ENCODE results near the gene SPACA6. TPM values are rescaled to one million over a fixed set of nuclear protein-coding genes. Genes with fewer than 3 reads are reported as not detected.
A peak's percentile ranks its signal among the peaks of the same experiment; 100 is the strongest.

The SPACA6 gene
- polyA plus RNA-seq, 1 donor (not counting 4 experiments of a cell fraction or from before 2014, with no cell fraction given): 4.3 TPM

- no peaks in the 10 kb centered on the region for H4K20me1 ChIP-seq (ENCODE audit: control insufficient read depth, extremely low read depth, insufficient read depth, low read length)
- H3K9ac ChIP-seq (ENCODE audit: control insufficient read depth, extremely low read depth, insufficient read depth, low read length): no peak overlapping the region
- H3K9me3 ChIP-seq (ENCODE audit: control insufficient read depth, low read depth, low read length): no peaks in the 10 kb centered on the region
- dilution Hi-C loops (cut with MboI; ENCODE audit: extremely low pct_ligation_motif_present, low sequenced_read_pairs): no loop called here
- no peak overlapping the region for H3K4me3 ChIP-seq (ENCODE audit: control insufficient read depth in 2 of 3, extremely low read depth in 1 of 3, insufficient read depth in 2 of 3, low read depth in 1 of 3, low read length in 3 of 3)
- no peaks in the 10 kb centered on the region for H3K36me3 ChIP-seq (ENCODE audit: control insufficient read depth in 2 of 2, extremely low read depth in 1 of 2, insufficient read depth in 2 of 2, low read length in 2 of 2)
- H3K9me1 ChIP-seq (ENCODE audit: control insufficient read depth, extremely low read depth, insufficient read depth, low read length): no peaks in the 10 kb centered on the region
- H3K4me1 ChIP-seq (ENCODE audit: control insufficient read depth, extremely low read depth, insufficient read depth, low read length): peaks cover 4% of the 10 kb centered on the region
- H3K27me3 ChIP-seq (ENCODE audit: control insufficient read depth, extremely low read depth, insufficient read depth, low read length): no peaks in the 10 kb centered on the region
- H3K4me2 ChIP-seq (ENCODE audit: control insufficient read depth, extremely low read depth, insufficient read depth, low read depth, low read length): no peak overlapping the region
- no peak overlapping the region for H3K27ac ChIP-seq (ENCODE audit: control insufficient read depth, insufficient read depth, low read length)
- H3K79me2 ChIP-seq (ENCODE audit: control insufficient read depth, insufficient read depth, low read length): peaks cover 13% of the 10 kb centered on the region
- FAIRE-seq: peak; percentile 63
- no peak overlapping the region for H2AFZ ChIP-seq (ENCODE audit: control insufficient read depth, low read length)
- no peak for TF ChIP-seq EZH2 (IDR thresholded peaks at IDR 0.05; ENCODE audit: low read length)
- TF ChIP-seq, protein P1, sequence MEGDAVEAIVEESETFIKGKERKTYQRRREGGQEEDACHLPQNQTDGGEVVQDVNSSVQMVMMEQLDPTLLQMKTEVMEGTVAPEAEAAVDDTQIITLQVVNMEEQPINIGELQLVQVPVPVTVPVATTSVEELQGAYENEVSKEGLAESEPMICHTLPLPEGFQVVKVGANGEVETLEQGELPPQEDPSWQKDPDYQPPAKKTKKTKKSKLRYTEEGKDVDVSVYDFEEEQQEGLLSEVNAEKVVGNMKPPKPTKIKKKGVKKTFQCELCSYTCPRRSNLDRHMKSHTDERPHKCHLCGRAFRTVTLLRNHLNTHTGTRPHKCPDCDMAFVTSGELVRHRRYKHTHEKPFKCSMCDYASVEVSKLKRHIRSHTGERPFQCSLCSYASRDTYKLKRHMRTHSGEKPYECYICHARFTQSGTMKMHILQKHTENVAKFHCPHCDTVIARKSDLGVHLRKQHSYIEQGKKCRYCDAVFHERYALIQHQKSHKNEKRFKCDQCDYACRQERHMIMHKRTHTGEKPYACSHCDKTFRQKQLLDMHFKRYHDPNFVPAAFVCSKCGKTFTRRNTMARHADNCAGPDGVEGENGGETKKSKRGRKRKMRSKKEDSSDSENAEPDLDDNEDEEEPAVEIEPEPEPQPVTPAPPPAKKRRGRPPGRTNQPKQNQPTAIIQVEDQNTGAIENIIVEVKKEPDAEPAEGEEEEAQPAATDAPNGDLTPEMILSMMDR (optimal IDR thresholded peaks at IDR 0.05 in 1 of 3, IDR thresholded peaks at IDR 0.05 in 1 of 3, conservative IDR thresholded peaks at IDR 0.05 in 1 of 3; ENCODE audit: extremely low read depth in 1 of 3, insufficient read depth in 2 of 3, low read length in 3 of 3): no peak
- DNase-seq (ENCODE audit: low read depth, low spot score): no peak
Observed at GRCh38 chr19:51686171-51686570, 7.0 kb upstream of the SPACA6 start.

DNA sequence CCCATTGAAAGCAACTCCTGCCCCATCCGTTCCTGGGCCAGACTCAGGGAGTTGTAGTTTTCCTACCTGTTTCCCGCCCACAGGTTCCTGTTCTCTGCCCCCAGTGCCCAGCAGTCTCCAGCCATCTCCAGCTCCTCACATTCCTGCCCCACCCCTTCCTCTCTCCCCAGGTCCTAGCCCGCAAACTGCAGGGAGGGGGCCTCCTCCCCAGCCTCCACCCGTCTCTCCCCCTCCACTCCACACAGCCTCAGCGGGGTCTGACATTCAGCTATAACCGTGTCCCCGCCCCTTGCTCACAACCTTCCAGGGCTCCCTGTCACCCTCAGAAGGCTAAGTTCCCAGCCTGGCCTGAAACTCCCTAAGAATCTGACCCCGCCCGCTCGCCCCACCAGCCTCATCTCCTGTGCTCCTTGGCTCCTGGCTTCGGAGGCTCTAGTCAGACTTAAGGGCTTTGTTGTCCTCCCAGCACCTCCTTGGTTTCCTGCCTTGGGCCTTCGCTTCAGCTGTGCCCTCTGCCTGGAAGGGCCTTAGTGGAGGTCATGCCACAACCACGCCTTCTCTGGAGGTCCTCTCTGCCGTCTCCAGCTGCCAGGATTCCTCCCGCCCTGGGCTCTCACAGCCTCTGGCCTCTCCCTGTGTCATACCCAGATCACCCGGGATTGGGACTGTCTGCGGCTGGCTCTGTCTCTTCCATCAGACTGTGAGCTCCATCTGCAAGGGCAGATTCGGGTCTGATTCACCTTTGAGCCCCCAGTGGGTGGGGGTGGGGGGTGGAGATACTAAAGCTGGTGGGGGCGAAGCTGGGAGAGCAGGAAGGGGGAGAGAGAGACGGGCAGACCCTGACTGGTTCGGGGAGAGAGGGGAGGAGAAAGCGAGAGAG, 5.1 kb upstream of the SPACA6 start:
- Histone ChIP-seq H3K9me1 (ENCODE audit: control insufficient read depth, extremely low read depth, insufficient read depth, low read length) (no peaks in the 10 kb centered on the region), H2AFZ (ENCODE audit: control insufficient read depth, low read length) (peak overlapping the region; percentile 86), H3K79me2 (ENCODE audit: control insufficient read depth, insufficient read depth, low read length) (peaks cover 31% of the 10 kb centered on the region), H3K4me3 (ENCODE audit: control insufficient read depth in 2 of 3, extremely low read depth in 1 of 3, insufficient read depth in 2 of 3, low read depth in 1 of 3, low read length in 3 of 3) (peak overlapping the region; percentile 75 to 82 (median 76)), H3K9me3 (ENCODE audit: control insufficient read depth, low read depth, low read length) (no peaks in the 10 kb centered on the region), H4K20me1 (ENCODE audit: control insufficient read depth, extremely low read depth, insufficient read depth, low read length) (peaks cover 4% of the 10 kb centered on the region), H3K4me1 (ENCODE audit: control insufficient read depth, extremely low read depth, insufficient read depth, low read length) (peaks cover 15% of the 10 kb centered on the region), H3K9ac (ENCODE audit: control insufficient read depth, extremely low read depth, insufficient read depth, low read length) (peak overlapping the region; percentile 56), H3K4me2 (ENCODE audit: control insufficient read depth, extremely low read depth, insufficient read depth, low read depth, low read length) (peak overlapping the region; percentile 92), H3K27ac (ENCODE audit: control insufficient read depth, insufficient read depth, low read length) (peak overlapping the region; percentile 73), H3K27me3 (ENCODE audit: control insufficient read depth, extremely low read depth, insufficient read depth, low read length) (no peaks in the 10 kb centered on the region), H3K36me3 (ENCODE audit: control insufficient read depth in 2 of 2, extremely low read depth in 1 of 2, insufficient read depth in 2 of 2, low read length in 2 of 2) (peaks cover 3% of the 10 kb centered on the region in 2 experiments)
- DNase-seq (ENCODE audit: low read depth, low spot score): no peak
- peak; percentile 71 for FAIRE-seq
- TF ChIP-seq, protein P1 (optimal IDR thresholded peaks at IDR 0.05 in 1 of 3, IDR thresholded peaks at IDR 0.05 in 1 of 3, conservative IDR thresholded peaks at IDR 0.05 in 1 of 3; ENCODE audit: extremely low read depth in 1 of 3, insufficient read depth in 2 of 3, low read length in 3 of 3): no peak
- TF ChIP-seq EZH2 (IDR thresholded peaks at IDR 0.05; ENCODE audit: low read length): no peak
- dilution Hi-C loops (cut with MboI; ENCODE audit: extremely low pct_ligation_motif_present, low sequenced_read_pairs): no loop called here

Measured in keratinocyte (primary cell).